HG02943 (cell line): ENCODE data around the gene RFTN1.
A peak's percentile ranks its signal among the peaks of the same experiment; 100 is the strongest.

Experiments used
- ATAC-seq: cut with Tn5 transposase; IDR thresholded peaks from one replicate; pipeline ENCODE4 v1.9.1; 2021; ENCODE audit warnings: mild to moderate bottlenecking, low read depth, moderate library complexity; ENCODE audit not compliant: unreplicated experiment

The RFTN1 gene

GRCh38 chr3:16529264-16529663 lies 15.8 kb upstream of the RFTN1 start:
- ATAC-seq = no peak

GRCh38 chr3:16528581-16528993 lies 15.1 kb upstream of the RFTN1 start:
- no peak for ATAC-seq

- no peak for ATAC-seq
Measured at GRCh38 chr3:16528106-16528505, 14.6 kb upstream of the RFTN1 start.

GRCh38 chr3:16524196-16524595 lies 10.7 kb upstream of the RFTN1 start:
- ATAC-seq = no peak

- ATAC-seq = no peak
Measured at GRCh38 chr3:16523778-16524177, 10.3 kb upstream of the RFTN1 start.

- no peak for ATAC-seq
Measured at GRCh38 chr3:16522834-16523233, 9.3 kb upstream of the RFTN1 start.

- ATAC-seq = no peak
Measured at GRCh38 chr3:16520970-16521881, 7.7 kb upstream of the RFTN1 start.

- no peak for ATAC-seq
Measured at GRCh38 chr3:16520241-16520969, 6.9 kb upstream of the RFTN1 start.

GRCh38 chr3:16516695-16517481 lies 3.4 kb upstream of the RFTN1 start:
- ATAC-seq = peak; percentile 27

- ATAC-seq = no peak
Measured at GRCh38 chr3:16515885-16516420, 2.5 kb upstream of the RFTN1 start.

GRCh38 chr3:16514755-16515353 lies 1.4 kb upstream of the RFTN1 start:
- ATAC-seq = no peak

- no peak for ATAC-seq
Measured at GRCh38 chr3:16514021-16514700, 662 bp upstream of the RFTN1 start.

- peak; percentile 9 for ATAC-seq
Measured at GRCh38 chr3:16512435-16513140, 911 bp downstream of the RFTN1 start.

GRCh38 chr3:16511681-16512434 lies 1.6 kb downstream of the RFTN1 start:
- peak; percentile 46 for ATAC-seq

- no peak for ATAC-seq
Measured at GRCh38 chr3:16510620-16511319, 2.7 kb downstream of the RFTN1 start.

GRCh38 chr3:16509721-16510619 lies 3.5 kb downstream of the RFTN1 start:
- ATAC-seq = no peak

- ATAC-seq = no peak
Measured at GRCh38 chr3:16508591-16508995, 4.9 kb downstream of the RFTN1 start.
